PFSK-1 (cell line): ENCODE measurements around the gene TRIM17.

ENCODE experiments used
- FOXP2 ChIP-seq: optimal IDR thresholded peaks from 2 replicates; pipeline ENCODE3; 2011; ENCODE audit warnings: borderline replicate concordance, control low read depth, inconsistent platforms; ENCODE audit not compliant: insufficient read depth; ENCODE audit errors: extremely low read length, extremely low read depth
- POLR2AphosphoS5 ChIP-seq: IDR thresholded peaks from 2 replicates; pipeline ENCODE4 v1.6.1; 2012; ENCODE audit warnings: low read depth, mild to moderate bottlenecking, control low read depth, low read length, moderate library complexity
- SIN3A ChIP-seq: IDR thresholded peaks from 2 replicates; pipeline ENCODE4 v1.6.1; 2012; ENCODE audit warnings: mild to moderate bottlenecking, low read length, moderate library complexity, borderline replicate concordance; ENCODE audit not compliant: insufficient read depth
- TAF1 ChIP-seq: IDR thresholded peaks from 2 replicates; pipeline ENCODE4 v1.6.1; 2012; ENCODE audit warnings: low read length, control low read depth, borderline replicate concordance; ENCODE audit not compliant: insufficient read depth
- TF ChIP-seq, protein P1 (sequence below), 2 experiments: IDR thresholded peaks; 2 replicates each; pipeline versions ENCODE4 v1.6.1 to v1.8.0; 2011 to 2012; ENCODE audit warnings: low read depth in 2 of 2, low read length in 2 of 2, control low read depth in 1 of 2, inconsistent platforms in 1 of 2, mild to moderate bottlenecking in 1 of 2, moderate library complexity in 1 of 2; ENCODE audit not compliant: insufficient read depth in 1 of 2

Gene TRIM17

DNA sequence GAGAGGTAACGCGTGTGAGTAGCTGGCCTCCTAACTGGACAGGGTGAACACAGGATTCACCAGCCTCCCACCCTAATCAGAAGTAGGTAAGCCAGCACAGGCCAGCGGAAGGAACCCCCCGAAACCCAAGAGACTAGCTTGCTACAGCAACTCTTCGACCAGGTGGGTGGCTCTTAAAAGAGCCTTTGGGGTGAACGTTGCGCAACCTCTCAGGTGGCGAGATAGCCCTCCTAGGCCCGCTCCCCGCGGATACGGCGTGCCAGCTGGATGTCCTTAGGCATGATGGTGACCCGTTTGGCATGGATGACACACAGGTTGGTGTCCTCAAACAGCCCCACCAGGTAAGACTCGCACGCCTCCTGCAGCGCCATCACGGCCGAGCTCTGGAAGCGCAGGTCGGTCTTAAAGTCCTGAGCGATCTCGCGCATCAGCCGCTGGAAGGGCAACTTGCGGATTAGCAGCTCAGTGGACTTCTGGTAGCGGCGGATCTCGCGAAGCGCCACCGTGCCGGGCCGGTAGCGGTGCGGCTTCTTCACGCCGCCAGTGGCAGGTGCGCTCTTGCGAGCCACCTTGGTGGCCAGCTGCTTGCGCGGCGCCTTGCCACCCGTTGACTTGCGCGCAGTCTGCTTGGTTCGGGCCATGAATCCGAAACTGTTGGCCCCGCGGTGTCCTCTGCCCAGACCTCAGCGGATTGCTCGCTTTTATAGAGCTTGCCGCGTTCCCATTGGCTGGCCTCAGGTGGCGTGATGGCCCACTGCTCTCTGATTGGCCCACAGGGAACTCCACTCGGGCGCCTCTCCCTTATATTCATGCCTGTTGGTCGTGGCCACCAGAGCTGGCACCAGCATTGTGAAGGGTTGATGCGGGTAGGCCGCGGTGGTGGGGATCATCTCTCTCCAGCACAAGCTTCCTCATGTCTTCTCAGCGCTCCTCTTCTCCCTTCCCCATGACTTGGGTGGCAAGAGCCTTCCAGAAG lies 8.3 kb upstream of the TRIM17 start:
- TF ChIP-seq POLR2AphosphoS5 = no peak
- TF ChIP-seq SIN3A = no peak
- no peak for TF ChIP-seq FOXP2
- TF ChIP-seq, protein P1, sequence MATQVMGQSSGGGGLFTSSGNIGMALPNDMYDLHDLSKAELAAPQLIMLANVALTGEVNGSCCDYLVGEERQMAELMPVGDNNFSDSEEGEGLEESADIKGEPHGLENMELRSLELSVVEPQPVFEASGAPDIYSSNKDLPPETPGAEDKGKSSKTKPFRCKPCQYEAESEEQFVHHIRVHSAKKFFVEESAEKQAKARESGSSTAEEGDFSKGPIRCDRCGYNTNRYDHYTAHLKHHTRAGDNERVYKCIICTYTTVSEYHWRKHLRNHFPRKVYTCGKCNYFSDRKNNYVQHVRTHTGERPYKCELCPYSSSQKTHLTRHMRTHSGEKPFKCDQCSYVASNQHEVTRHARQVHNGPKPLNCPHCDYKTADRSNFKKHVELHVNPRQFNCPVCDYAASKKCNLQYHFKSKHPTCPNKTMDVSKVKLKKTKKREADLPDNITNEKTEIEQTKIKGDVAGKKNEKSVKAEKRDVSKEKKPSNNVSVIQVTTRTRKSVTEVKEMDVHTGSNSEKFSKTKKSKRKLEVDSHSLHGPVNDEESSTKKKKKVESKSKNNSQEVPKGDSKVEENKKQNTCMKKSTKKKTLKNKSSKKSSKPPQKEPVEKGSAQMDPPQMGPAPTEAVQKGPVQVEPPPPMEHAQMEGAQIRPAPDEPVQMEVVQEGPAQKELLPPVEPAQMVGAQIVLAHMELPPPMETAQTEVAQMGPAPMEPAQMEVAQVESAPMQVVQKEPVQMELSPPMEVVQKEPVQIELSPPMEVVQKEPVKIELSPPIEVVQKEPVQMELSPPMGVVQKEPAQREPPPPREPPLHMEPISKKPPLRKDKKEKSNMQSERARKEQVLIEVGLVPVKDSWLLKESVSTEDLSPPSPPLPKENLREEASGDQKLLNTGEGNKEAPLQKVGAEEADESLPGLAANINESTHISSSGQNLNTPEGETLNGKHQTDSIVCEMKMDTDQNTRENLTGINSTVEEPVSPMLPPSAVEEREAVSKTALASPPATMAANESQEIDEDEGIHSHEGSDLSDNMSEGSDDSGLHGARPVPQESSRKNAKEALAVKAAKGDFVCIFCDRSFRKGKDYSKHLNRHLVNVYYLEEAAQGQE (IDR thresholded peaks at IDR 0.05; ENCODE audit: insufficient read depth in 1 of 2, low read depth in 2 of 2, low read length in 2 of 2) = no peak
- no peak for TF ChIP-seq TAF1

DNA sequence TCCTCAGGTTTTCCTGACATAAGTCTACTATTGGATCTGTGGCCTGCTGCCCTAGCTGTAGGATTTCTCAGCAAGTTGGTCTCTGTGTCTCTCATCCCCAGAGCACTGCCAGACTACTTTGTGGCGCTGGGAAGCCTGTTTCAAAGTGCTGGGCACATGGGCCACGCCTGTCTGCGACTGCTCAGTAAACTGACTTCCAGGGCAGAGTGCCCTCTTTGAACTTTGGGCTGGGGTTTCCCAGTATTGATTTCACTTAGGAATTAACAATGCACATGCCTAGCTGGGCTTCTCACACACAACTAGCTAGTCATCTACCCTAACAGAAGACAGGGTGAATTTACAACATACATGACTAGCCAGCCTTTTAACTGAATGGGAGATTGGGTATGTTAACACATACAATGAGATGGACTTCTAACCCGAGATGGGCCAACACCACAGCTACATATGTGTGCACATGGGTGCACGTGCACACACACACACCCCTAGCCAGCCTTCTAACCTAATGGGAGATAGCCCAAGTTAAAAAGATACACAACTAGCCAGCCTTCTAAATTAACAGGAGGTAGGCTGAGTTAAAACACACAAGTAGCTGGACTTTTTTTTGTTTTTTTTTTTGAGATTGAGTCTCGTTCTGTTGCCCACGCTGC lies 6.9 kb upstream of the TRIM17 start:
- TF ChIP-seq, protein P1 (IDR thresholded peaks at IDR 0.05; ENCODE audit: insufficient read depth in 1 of 2, low read depth in 2 of 2, low read length in 2 of 2) = no peak
- TF ChIP-seq TAF1 (no peak), POLR2AphosphoS5 (no peak), FOXP2 (no peak), SIN3A (no peak)

DNA sequence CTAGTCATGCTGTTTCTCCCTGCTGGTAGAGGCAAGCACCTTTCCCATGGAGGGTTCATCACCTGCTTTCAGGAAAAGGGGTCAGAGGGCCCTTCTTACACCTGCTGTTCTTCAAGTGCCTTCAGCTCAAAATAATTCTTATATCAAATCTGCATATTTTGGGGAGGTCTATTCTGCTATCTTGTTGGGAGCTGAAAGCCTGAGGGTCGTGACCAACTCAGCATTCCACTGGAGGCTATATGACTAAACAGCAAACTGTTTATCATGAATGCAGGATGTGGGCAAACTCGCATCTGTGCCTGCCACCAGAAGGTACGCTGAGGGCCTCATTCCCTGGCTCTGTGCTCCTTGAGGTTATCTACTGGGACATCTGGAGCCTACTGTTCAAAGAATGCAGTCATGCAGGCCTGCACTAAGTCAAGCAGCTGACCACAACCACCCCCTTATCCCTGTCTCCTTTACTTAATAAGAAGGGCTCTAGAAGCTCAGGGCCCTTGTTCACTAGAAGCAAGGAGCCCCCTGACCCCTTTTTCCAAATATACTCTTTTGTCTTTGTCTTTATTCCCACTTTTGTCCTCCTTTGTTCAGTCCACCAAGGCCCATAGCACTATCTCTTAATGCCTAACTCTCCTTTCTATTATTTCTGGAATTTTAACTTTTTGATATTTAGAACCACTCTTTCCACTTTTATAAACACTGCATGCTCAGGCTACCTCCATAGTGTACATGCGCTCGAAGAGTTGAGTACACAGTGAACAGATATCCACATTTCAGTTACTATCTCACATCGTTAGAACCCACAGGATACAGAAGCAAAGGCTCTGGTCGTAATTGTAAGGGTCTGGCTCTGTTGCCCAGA lies 4.5 kb upstream of the TRIM17 start:
- TF ChIP-seq POLR2AphosphoS5 (no peak), SIN3A (no peak), TAF1 (no peak), FOXP2 (no peak)
- TF ChIP-seq, protein P1 (IDR thresholded peaks at IDR 0.05; ENCODE audit: insufficient read depth in 1 of 2, low read depth in 2 of 2, low read length in 2 of 2) = no peak

DNA sequence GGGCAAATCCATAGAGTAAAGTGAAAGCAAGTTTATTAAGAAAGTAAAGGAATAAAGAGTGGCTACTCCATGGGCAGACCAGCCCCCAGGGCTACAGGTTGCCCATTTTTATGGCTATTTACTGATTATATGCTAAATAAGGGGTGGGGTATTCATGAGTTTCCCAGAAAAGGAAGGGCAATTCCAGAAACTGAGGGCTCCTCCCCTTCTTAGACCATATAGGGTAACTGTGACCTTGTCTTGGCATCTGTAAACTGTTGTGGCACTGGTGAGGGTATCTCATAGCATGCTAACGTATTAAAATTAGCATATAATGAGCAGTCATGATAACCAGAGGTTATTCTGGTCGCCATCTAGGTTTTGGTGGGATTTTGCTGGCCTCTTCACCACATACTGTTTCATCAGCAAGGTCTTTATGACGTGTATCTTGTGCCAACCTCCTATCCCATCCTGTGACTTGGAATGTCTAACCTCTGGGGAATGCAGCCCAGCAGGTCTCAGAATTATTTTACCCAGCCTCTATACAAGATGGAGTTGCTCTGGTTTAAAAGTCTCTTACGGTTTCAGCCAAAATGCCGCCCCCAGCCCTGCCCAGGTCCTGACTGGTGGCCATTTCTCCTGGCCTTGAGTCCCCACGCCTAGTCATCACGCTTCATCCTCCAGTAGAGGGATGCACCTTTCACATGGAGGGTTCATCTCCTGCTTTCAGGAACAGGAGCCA lies 982 bp upstream of the TRIM17 start:
- no peak for TF ChIP-seq SIN3A
- no peak for TF ChIP-seq POLR2AphosphoS5
- TF ChIP-seq TAF1 = no peak
- no peak for TF ChIP-seq FOXP2
- TF ChIP-seq, protein P1 (IDR thresholded peaks at IDR 0.05; ENCODE audit: insufficient read depth in 1 of 2, low read depth in 2 of 2, low read length in 2 of 2) = no peak
